Measurements from ENCODE around the gene MPP3.

The MPP3 gene

DNA sequence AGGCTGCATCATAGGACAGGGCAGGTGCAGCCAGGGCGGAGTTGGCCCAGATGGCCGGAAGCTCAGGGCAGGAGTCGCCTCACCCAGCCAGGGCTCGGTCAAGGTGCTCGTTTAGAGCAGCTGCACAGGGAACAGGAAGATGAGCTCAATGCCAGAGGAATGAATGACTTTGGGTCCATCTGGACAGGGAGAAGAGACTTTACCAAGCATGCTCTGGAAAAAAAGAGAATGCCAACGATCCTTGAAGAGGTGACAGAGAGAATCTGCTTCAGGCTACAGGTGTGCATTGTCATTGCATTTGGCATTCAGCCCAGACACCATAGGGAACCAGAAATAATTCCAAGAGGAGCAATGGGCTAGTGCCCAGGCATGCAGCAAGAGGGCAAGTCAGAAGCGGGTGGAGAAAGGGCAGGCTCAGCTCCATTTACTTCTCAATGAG is 6.7 kb upstream of the MPP3 start:
- FAIRE-seq (no peak), DNase-seq (ENCODE audit: extremely low spot score, insufficient read length, low read depth) (no peak)

DNA sequence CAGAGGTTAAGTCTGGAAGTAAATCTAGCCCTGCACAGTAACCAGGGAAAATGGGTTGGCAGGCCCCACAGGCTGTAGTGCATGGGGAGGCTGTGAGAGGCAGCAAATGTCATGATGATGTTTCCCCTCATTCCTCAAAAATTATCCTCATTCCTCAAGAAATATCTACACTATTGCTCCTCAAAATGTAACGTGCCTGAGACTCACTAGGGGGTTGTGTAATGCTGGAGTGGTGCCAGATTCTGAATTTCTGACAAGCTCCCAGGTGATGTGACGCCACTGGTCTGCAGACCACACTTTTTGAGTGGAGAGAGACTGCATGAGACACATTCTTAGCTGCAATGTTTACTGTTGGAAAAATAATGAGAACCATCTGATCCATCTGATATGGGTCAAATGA is 1.2 kb upstream of the MPP3 start:
- no peak for DNase-seq (ENCODE audit: extremely low spot score, insufficient read length, low read depth)
- FAIRE-seq, result no peak

DNA sequence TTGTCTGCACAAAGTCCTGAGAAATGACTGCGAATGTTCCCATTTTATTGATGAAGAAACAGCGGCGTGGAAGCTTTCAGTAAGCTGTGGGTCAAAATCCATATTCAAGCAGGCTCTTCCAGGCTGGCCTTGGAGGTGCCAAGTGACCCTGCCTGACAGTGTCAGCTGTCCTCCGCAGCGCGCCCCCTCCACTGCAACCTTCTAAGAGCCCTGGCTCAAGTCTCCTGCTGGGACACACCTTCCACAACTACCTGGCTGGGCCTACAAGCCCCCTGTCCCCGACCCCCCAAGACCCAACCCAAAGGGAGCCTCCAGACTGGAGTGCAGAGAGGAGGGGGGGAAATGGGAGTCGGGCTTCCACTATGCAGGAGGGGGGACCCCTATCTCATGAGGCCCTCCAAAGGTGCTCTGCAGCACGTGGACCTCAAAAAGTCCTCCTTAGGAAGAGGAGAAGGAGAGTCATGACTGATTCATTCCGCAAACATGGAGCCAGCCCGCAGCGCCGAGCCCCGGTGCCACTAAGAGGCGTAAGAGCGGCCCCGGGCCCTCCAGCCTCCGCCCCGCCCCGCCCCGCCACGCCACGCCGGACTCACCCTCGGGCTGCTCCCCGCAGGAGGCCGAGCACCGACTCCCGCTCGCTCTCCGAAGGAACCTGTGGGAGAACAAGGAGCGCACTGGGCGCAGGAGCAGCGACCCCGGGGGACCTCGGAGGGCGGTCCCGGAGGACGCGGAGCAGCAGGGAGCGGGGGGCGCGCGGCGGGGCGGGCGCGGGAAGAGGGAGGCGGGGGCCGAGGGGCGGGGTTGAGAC is 574 bp downstream of the MPP3 start:
- FAIRE-seq, result no peak
- no peak for DNase-seq (ENCODE audit: extremely low spot score, insufficient read length, low read depth)

DNA sequence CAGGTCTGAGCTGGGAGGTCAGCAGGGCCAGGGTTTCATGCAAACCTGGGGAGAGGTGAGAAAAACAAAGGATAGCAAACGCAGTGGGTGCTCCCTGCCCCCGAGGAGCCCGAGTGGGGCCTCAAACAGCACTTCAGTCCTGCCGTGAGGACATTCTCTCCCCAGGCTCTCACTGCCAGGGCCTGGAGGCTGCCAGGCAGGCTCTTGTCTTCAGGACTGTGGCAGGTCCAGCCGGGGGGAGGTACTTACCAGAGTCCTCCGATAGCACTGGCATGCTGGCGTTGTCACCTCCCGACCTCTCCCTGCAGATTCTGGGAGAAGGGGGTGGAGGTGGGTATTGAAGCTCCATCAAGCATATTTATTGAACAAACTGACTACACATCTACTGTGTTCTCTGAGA is 1.3 kb downstream of the MPP3 start:
- FAIRE-seq (no peak), DNase-seq (ENCODE audit: extremely low spot score, insufficient read length, low read depth) (no peak)

GRCh38 chr17:43830510-43831140 is 2.3 kb downstream of the MPP3 start:
- DNase-seq (ENCODE audit: extremely low spot score, insufficient read length, low read depth) (no peak), FAIRE-seq (no peak)

- FAIRE-seq, result no peak
Observed at GRCh38 chr17:43829738-43830137, 3.2 kb downstream of the MPP3 start.

GRCh38 chr17:43827596-43827995 is 5.3 kb downstream of the MPP3 start:
- no peak for FAIRE-seq

More at GRCh38 chr17:43829738-43830137, 3.2 kb downstream of the MPP3 start:
- DNase-seq (ENCODE audit: extremely low spot score, insufficient read length, low read depth), result no peak

GRCh38 chr17:43826206-43826605 is 6.7 kb downstream of the MPP3 start:
- DNase-seq (ENCODE audit: extremely low spot score, insufficient read length, low read depth) (no peak), FAIRE-seq (no peak)

More at GRCh38 chr17:43827596-43827995, 5.3 kb downstream of the MPP3 start:
- no peak for DNase-seq (ENCODE audit: extremely low spot score, insufficient read length, low read depth)

DNA sequence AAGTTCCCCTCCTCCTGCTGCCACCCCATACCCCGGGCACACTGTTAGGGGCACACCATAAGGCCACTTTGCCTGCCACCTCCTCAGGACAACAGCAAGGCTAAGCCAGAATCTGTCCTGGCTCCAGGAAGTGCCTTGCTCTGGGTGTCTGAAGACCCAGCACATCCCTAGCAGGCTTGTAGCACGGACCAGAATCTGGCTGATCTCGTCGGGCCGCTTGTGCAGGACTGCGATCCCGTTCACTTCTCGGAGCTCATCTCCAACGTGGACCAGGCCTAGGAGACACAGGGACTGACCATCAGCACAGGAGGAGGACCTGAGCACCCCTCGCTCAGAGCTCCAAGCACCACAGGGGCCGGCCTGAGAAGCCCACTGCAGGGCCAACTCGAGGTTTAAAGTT is 7.4 kb downstream of the MPP3 start:
- DNase-seq (ENCODE audit: extremely low spot score, insufficient read length, low read depth), result no peak
- no peak for FAIRE-seq

DNA sequence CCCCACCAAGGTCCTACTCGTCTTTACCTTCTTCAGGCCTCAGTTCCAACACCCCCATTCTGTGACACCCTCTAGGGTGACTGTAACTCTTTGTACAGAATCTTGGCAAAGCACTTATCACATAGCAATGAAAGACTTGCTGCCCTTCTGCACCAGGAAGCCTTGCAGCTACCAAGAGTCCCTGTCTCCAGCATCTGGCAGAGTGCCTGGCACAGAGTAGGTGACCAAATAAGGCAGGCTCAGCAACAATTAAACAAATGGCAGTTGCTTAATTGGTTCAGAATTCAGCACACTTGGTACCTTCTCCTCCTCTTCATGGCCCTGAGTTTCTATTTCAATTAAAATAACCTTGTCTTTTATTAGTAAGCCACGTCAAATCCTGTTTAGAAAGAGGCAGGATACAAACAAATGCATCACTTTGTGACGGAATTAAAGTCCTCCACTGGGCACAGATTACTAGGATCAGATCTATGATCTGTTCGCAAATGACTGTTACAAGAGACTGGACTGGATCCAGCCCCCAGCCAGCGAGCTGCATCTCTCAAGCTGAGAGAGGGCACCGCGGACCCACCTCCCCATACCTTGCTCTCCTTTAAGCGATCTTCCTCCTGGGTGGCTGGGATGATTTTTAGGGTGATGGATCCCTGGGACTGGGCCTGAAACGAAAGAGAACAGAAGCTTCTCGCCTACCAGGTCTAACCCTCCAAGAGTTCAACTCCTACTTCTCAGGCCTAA is 9.4 kb downstream of the MPP3 start:
- FAIRE-seq (no peak), DNase-seq (ENCODE audit: extremely low spot score, insufficient read length, low read depth) (no peak)

DNA sequence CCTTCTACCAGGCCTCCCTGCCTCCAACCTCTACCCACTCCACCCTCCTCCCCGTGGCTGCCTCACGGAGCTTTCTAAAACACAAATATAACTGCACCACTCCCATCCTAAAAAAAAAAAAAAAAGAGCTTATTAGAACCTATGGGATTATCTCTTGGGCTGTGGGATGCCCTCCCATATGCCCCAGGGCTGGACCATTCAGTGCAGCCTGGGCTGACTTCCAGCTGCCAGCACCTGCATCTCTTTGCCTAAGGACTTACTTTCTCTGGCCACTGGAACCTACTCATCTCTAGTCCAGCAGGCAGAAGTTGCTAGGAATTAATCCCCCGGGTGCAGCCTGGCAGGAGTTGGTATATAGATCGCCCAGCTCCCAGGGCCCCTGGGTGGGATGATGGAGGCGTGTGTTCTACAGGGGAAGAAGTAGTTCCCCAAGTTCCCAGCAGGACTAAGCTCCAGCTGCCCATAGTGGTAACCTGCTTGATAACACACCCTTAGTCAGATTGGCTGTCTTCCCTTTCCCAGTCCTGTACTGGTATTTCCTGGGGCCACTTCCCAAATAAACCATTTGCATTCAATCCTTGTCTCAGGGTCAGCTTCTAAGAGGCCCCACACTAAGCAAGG is 10.3 kb downstream of the MPP3 start:
- DNase-seq (ENCODE audit: extremely low spot score, insufficient read length, low read depth), result no peak
- no peak for FAIRE-seq

DNA sequence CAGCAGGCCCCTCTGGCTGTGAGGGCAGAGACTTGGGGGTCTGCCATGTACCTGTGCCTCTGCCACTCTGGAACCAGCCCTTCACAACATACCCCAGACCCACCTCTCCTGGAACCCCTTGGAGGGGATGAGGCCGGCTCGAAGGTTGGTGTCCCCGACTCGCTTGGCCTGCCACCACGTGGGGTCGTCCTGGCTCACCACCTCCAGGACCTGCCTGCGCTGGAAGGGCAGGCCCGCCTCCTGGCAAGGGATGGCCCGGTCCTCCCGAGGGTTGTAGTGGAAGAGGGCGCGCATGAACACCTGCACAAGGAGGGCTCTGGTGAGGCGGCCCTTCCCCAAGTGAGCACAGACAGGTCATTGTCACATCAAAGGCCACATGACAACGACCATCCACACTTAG is 12.2 kb downstream of the MPP3 start:
- FAIRE-seq (no peak), DNase-seq (ENCODE audit: extremely low spot score, insufficient read length, low read depth) (no peak)

DNA sequence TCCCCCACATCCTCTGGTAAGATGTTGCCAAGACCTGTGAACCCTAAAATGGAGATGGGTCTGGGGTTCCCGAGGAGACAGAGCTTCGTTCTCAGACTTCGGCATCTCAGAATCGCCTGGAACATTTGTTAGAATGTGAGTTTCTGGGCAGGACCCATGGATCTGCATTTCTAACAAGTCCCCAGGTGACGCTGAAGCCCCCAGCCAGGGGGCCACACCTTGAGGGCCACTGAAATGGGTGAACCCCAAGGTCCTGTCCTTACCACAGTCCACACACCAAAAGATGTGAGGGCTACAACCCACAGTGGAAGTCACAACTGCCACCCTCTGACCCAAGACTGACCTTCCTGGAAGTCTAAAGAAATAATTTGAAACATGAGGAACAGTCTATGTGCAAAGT is 14.0 kb downstream of the MPP3 start:
- DNase-seq (ENCODE audit: extremely low spot score, insufficient read length, low read depth), result no peak
- no peak for FAIRE-seq

DNA sequence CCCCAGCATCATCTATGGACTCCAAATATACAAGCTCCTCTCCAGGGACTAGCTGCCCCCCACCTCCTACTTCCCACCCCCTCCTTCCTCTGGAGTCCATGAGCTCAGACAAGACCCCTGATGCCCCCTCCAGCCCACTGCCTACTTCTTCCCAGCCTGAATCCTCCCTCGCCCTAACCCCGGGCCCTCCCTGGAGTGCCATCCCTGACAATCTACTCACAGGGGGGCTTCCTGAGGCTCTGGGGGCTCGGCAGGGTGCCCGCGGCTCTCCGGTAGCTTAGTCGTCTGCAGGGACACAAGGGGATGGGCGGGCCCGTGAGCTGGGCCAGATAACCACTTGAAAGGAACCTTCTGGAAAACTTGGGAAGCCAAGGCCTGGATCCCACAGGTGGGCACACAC is 15.1 kb downstream of the MPP3 start:
- DNase-seq (ENCODE audit: extremely low spot score, insufficient read length, low read depth) (no peak), FAIRE-seq (no peak)

GRCh38 chr17:43816336-43817320 is 16.3 kb downstream of the MPP3 start:
- no peak for FAIRE-seq

DNA sequence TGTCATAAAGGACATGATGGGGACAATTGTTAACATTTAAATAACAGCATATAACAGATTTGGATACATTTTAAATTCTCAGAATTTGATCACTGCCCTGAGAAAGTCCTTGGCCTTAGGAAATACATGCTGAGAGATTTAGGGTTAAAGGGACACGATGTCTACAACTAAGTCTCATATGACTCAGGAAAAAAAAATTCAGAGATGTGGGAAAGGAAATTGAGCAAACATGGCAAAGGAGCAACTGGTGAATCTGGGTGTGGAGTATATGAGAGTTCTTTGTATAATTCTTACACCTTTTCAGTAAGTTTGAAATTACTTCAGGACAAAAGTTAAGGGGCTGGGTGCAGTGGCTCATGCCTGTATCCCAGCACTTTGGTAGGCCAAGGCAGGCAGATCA is 18.2 kb downstream of the MPP3 start:
- DNase-seq (ENCODE audit: extremely low spot score, insufficient read length, low read depth), result no peak
- no peak for FAIRE-seq

More at GRCh38 chr17:43816336-43817320, 16.3 kb downstream of the MPP3 start:
- no peak for DNase-seq (ENCODE audit: extremely low spot score, insufficient read length, low read depth)

DNA sequence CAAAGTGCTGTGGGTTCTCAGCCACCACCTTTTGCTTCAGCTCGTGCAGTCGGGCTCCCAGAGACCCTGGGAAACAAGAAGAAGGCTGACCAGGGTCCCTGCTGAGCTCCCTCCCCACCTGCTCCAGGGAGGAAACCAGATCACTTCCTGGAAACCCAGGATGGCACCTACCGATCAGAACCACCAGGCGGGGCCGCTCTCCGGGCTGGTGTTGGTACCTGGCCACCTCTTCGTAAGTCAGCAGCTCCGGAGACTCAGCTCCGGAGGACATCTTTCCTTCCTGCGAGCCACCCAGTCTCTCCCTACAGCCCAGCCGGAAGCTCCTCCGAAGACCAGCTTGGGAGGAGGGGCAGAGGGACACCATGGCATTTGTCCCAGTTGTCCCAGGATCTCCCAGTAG is 18.9 kb downstream of the MPP3 start:
- FAIRE-seq, result no peak

GRCh38 chr17:43813386-43813785 is 19.6 kb downstream of the MPP3 start:
- DNase-seq (ENCODE audit: extremely low spot score, insufficient read length, low read depth), result no peak
- no peak for FAIRE-seq

More for the DNA sequence above, 18.9 kb downstream of the MPP3 start:
- no peak for DNase-seq (ENCODE audit: extremely low spot score, insufficient read length, low read depth)
